B cell (primary cell): Measurements from ENCODE around the gene TRMT1L. TPM values are rescaled to one million over a fixed set of nuclear protein-coding genes. Genes with fewer than 3 reads are reported as not detected.

Experiments used
- ATAC-seq: fragments of 200-7000 bp; cut with Tn5 transposase; one replicate; pipeline ENCODE4 v1.10.0; 2021; ENCODE audit warnings: low read depth, mild to moderate bottlenecking, moderate number of reproducible peaks, moderate library complexity
- CTCF ChIA-PET: fragments of 350-600 bp; sonication (Branson Sonifier 250); formaldehyde crosslinking; loops from one replicate; lab custom pipeline; 2021; ENCODE audit warnings: antibody characterized with exemption, inconsistent platforms; lab: Charles Lee
- POLR2A ChIA-PET: fragments of 350-600 bp; sonication (Branson Sonifier 250); formaldehyde crosslinking; loops from one replicate; lab custom pipeline; 2021; ENCODE audit warnings: antibody characterized with exemption; lab: Charles Lee
- DNase-seq: peaks from one replicate; pipeline ENCODE4 v3.0.0; 2013
- H2AFZ ChIP-seq: 2 replicates; pipeline ENCODE4 v1.6.1; 2012; ENCODE audit warnings: mild to moderate bottlenecking, low read depth, low read length; ENCODE audit not compliant: insufficient read depth, poor library complexity, severe bottlenecking
- H3K27ac ChIP-seq, 2 donors: 1 replicate in 1 of 2; 2 replicates in 1 of 2; pipeline ENCODE4 v1.5.1; 2012 to 2013; ENCODE audit warnings: low read length in 2 of 2, mild to moderate bottlenecking in 2 of 2, moderate library complexity in 1 of 2
- H3K27me3 ChIP-seq, 4 experiments: fragments of 200-600 bp in 1 of 4; sonication (generic) in 1 of 4; replicated peaks in 1 of 4; 1 replicate in 2 of 4; 2 replicates in 2 of 4; pipeline versions ENCODE4 v1.6.1 to v1.7.0; 2013 to 2016; ENCODE audit warnings: low read length in 3 of 4, mild to moderate bottlenecking in 2 of 4, mixed read lengths in 1 of 4, moderate library complexity in 1 of 4; ENCODE audit not compliant: insufficient read depth in 4 of 4, control insufficient read depth in 3 of 4; ENCODE audit errors: control extremely low read depth in 1 of 4
- H3K36me3 ChIP-seq, 2 experiments: replicated peaks in 1 of 2; 1 replicate in 1 of 2; 2 replicates in 1 of 2; pipeline versions ENCODE4 v1.6.1 to v1.7.1; 2013; ENCODE audit warnings: low read length in 1 of 2; ENCODE audit not compliant: insufficient read depth in 2 of 2, control insufficient read depth in 1 of 2; ENCODE audit errors: control extremely low read depth in 1 of 2, extremely low read depth in 1 of 2
- H3K4me1 ChIP-seq, 2 donors: fragments of 200-600 bp in 1 of 2; sonication (generic) in 1 of 2; 1 replicate in 1 of 2; 2 replicates in 1 of 2; pipeline versions ENCODE4 v1.5.1 to v1.6.1; 2013 to 2017; ENCODE audit warnings: low read length in 2 of 2; ENCODE audit not compliant: control insufficient read depth in 2 of 2, insufficient read depth in 2 of 2
- H3K4me2 ChIP-seq: replicated peaks from 2 replicates; pipeline ENCODE3; 2012; ENCODE audit warnings: mild to moderate bottlenecking, low read depth, low read length; ENCODE audit not compliant: poor library complexity, severe bottlenecking
- H3K4me3 ChIP-seq, 5 experiments: fragments of 200-600 bp in 1 of 5; sonication (generic) in 1 of 5; 1 replicate in 3 of 5; 2 replicates in 2 of 5; pipeline versions ENCODE4 v1.5.1 to v1.7.0; 2011 to 2016; ENCODE audit warnings: low read length in 4 of 5, mild to moderate bottlenecking in 4 of 5, low read depth in 2 of 5, control low read depth in 1 of 5, moderate library complexity in 1 of 5; ENCODE audit not compliant: insufficient read depth in 1 of 5; ENCODE audit errors: control extremely low read depth in 1 of 5, extremely low read depth in 1 of 5
- H3K79me2 ChIP-seq: fragments of 200-600 bp; sonication (generic); one replicate; pipeline ENCODE4 v1.6.0; 2016; ENCODE audit warnings: low read length; ENCODE audit not compliant: control insufficient read depth, insufficient read depth
- H3K9ac ChIP-seq: fragments of 200-600 bp; sonication (generic); 2 replicates; pipeline ENCODE4 v1.6.1; 2017; ENCODE audit warnings: mild to moderate bottlenecking, low read length, moderate library complexity
- H3K9me3 ChIP-seq, 3 donors: one replicate each; pipeline versions ENCODE4 v1.6.1 to v1.7.1; 2013; ENCODE audit warnings: low read length in 2 of 3; ENCODE audit not compliant: control insufficient read depth in 2 of 3, insufficient read depth in 1 of 3; ENCODE audit errors: control extremely low read depth in 1 of 3
- H4K20me1 ChIP-seq: 2 replicates; pipeline ENCODE4 v1.6.0; 2012; ENCODE audit warnings: mild to moderate bottlenecking, low read length; ENCODE audit not compliant: insufficient read depth, control insufficient read depth, poor library complexity, severe bottlenecking
- H3K27ac Mint-ChIP-seq: one replicate; pipeline ENCODE4 v1.8.0; 2021; ENCODE audit warnings: mixed read lengths
- H3K27me3 Mint-ChIP-seq: one replicate; pipeline ENCODE4 v1.8.0; 2021; ENCODE audit warnings: mixed read lengths
- H3K4me1 Mint-ChIP-seq: one replicate; pipeline ENCODE4 v1.8.0; 2021; ENCODE audit warnings: mixed read lengths
- H3K4me3 Mint-ChIP-seq: one replicate; pipeline ENCODE4 v1.8.0; 2021; ENCODE audit warnings: mixed read lengths
- H3K9me3 Mint-ChIP-seq: one replicate; pipeline ENCODE4 v1.8.0; 2022; ENCODE audit warnings: mixed read lengths; ENCODE audit not compliant: insufficient read depth
- CTCF ChIP-seq: fragments of 200-600 bp; IDR thresholded peaks from one replicate; pipeline ENCODE4 v1.8.0; 2022; ENCODE audit warnings: antibody characterized with exemption, mild to moderate bottlenecking
- EZH2 ChIP-seq: IDR thresholded peaks from 2 replicates; pipeline ENCODE4 v1.6.1; 2012; ENCODE audit warnings: borderline replicate concordance, low read depth, mild to moderate bottlenecking, moderate library complexity, low read length; ENCODE audit not compliant: insufficient read depth, poor library complexity, severe bottlenecking
- WGBS: methylation state at CpG from one replicate; pipeline ENCODE4 v1.1.5; 2013; ENCODE audit warnings: missing lambda C conversion rate; ENCODE audit not compliant: insufficient coverage; 5-methylcytosine and 5-hydroxymethylcytosine counted together
- intact Hi-C: fragments of 100-400 bp; cut with micrococcal nuclease; formaldehyde crosslinking; loops from one replicate; pipeline ENCODE4 v1.10.0; 2022
- polyA plus RNA-seq: library from polyadenylated mRNA; depleted of rRNA; stranded (reverse); fragments of >200 nt; gene quantifications from 2 replicates; pipeline ENCODE4 v1.2.3, GENCODE V29; 2012
- total RNA-seq, 2 donors: library from RNA; stranded (reverse); fragments of 120-200 nt in 1 of 2; gene quantifications; 1 replicate in 1 of 2; 2 replicates in 1 of 2; pipeline versions ENCODE4 v1.2.3 to v1.2.4, GENCODE V29; 2013 to 2022

Gene TRMT1L
- total and polyA plus RNA-seq, 2 donors (not counting 1 experiment from before 2014, with no cell fraction given): 9.9 to 27.5 TPM

- DNase-seq (no peak), ATAC-seq (no peak)
- H3K27ac ChIP-seq: no peak overlapping the region
- Mint-ChIP-seq H3K27me3 (no peaks in the 10 kb centered on the region), H3K4me1 (peaks cover 39% of the 10 kb centered on the region), H3K9me3 (no peaks in the 10 kb centered on the region), H3K4me3 (no peak overlapping the region), H3K27ac (no peak overlapping the region)
- H3K27me3 ChIP-seq: no peaks in the 10 kb centered on the region
- intact Hi-C loops: no loop called here
- WGBS: no CpG with 5 or more reads among the region's 3 CpGs
- TF ChIP-seq CTCF: no peak
- TF ChIP-seq EZH2: no peak
- H3K4me3 ChIP-seq: no peak overlapping the region
- peaks cover 5 to 6% of the 10 kb centered on the region in 2 experiments for H3K36me3 ChIP-seq
- no peaks in the 10 kb centered on the region for H3K4me1 ChIP-seq
- CTCF ChIA-PET: no interaction called here
- POLR2A ChIA-PET: no interaction called here
- H3K79me2 ChIP-seq: peaks cover 95% of the 10 kb centered on the region
- H3K4me2 ChIP-seq: no peak overlapping the region
- H4K20me1 ChIP-seq: peaks cover 47% of the 10 kb centered on the region
- H3K9ac ChIP-seq: no peak overlapping the region
- H3K9me3 ChIP-seq: no peaks in the 10 kb centered on the region
- H2AFZ ChIP-seq: no peak overlapping the region
Observed at GRCh38 chr1:185075476-185075875, 81.3 kb downstream of the TRMT1L start.

GRCh38 chr1:185074307-185074706 is 82.4 kb downstream of the TRMT1L start:
- Histone ChIP-seq H2AFZ (no peak overlapping the region), H3K9ac (no peak overlapping the region), H3K9me3 (no peaks in the 10 kb centered on the region), H3K36me3 (peaks cover 5 to 6% of the 10 kb centered on the region in 2 experiments), H3K79me2 (peaks cover 96% of the 10 kb centered on the region), H3K27ac (no peak overlapping the region), H4K20me1 (peaks cover 42% of the 10 kb centered on the region), H3K4me3 (no peak overlapping the region), H3K27me3 (no peaks in the 10 kb centered on the region), H3K4me2 (no peak overlapping the region), H3K4me1 (no peaks in the 10 kb centered on the region)
- Mint-ChIP-seq H3K4me3 (no peak overlapping the region), H3K4me1 (peaks cover 38% of the 10 kb centered on the region), H3K27me3 (no peaks in the 10 kb centered on the region), H3K27ac (no peak overlapping the region), H3K9me3 (no peaks in the 10 kb centered on the region)
- CTCF ChIA-PET: no interaction called here
- intact Hi-C loops: no loop called here
- TF ChIP-seq CTCF (no peak), EZH2 (no peak)
- ATAC-seq (no peak), DNase-seq (no peak)
- POLR2A ChIA-PET: no interaction called here
